H1 (cell line): Measurements from ENCODE around the gene FKBP5. TPM values are rescaled to one million over a fixed set of nuclear protein-coding genes. Genes with fewer than 3 reads are reported as not detected.

Experiments used
- BRCA1 ChIP-seq: IDR thresholded peaks from 2 replicates; pipeline ENCODE4 v1.6.1; 2012; ENCODE audit warnings: low read depth, low read length, improper control_type of control experiment
- CTBP2 ChIP-seq: IDR thresholded peaks from 2 replicates; pipeline ENCODE4 v1.7.0; 2011; ENCODE audit warnings: borderline replicate concordance, mild to moderate bottlenecking, moderate library complexity, mixed read lengths, low read length; ENCODE audit not compliant: insufficient read depth, insufficient read length
- HDAC2 ChIP-seq, 2 experiments: fragments of 300-600 bp in 1 of 2; sonication (generic) in 1 of 2; IDR thresholded peaks; 2 replicates each; pipeline ENCODE4 v1.6.1; 2011 to 2012; ENCODE audit warnings: low read depth in 2 of 2, low read length in 2 of 2, mild to moderate bottlenecking in 2 of 2, moderate library complexity in 2 of 2, borderline replicate concordance in 1 of 2, inconsistent platforms in 1 of 2
- KDM4A ChIP-seq: IDR thresholded peaks from one replicate; pipeline ENCODE4 v1.7.1; 2012; ENCODE audit warnings: low read depth, mild to moderate bottlenecking, moderate library complexity, low read length, inconsistent platforms; ENCODE audit not compliant: severe bottlenecking
- RBBP5 ChIP-seq: IDR thresholded peaks from 2 replicates; pipeline ENCODE4 v1.7.1; 2012; ENCODE audit warnings: low read depth, mild to moderate bottlenecking, inconsistent platforms, low read length, moderate library complexity, borderline replicate concordance
- SIN3A ChIP-seq, 2 experiments: IDR thresholded peaks in 1 of 2; conservative IDR thresholded peaks in 1 of 2; 2 replicates each; pipeline ENCODE4 v1.6.1; 2011 to 2012; ENCODE audit warnings: low read length in 2 of 2, improper control_type of control experiment in 1 of 2, low read depth in 1 of 2, mild to moderate bottlenecking in 1 of 2
- SP2 ChIP-seq: IDR thresholded peaks from 2 replicates; pipeline ENCODE4 v1.6.1; 2012; ENCODE audit warnings: mild to moderate bottlenecking, low read length, inconsistent platforms
- TBP ChIP-seq: IDR thresholded peaks from 2 replicates; pipeline ENCODE4 v1.6.1; 2011; ENCODE audit warnings: low read depth, low read length, improper control_type of control experiment
- polyA plus RNA-seq, 7 experiments: library from polyadenylated mRNA; depleted of rRNA in 3 of 7; stranded (reverse) in 5 of 7; unstranded in 2 of 7; fragments of >200 nt in 5 of 7; fragments of 200-250 nt in 2 of 7; gene quantifications; 1 replicate in 5 of 7; 2 replicates in 1 of 7; 4 replicates in 1 of 7; pipeline versions ENCODE4 v1.2.1 to v1.2.3, GENCODE V29; 2011 to 2013; ENCODE audit warnings: missing spikeins in 2 of 7, mixed read lengths in 2 of 7
- total RNA-seq: library from RNA; stranded (reverse); fragmentation: NEBNext Ultra II Directional; extraction: Animal tissue kit (Norgen Biotek cat#: 25700); gene quantifications from 2 replicates; pipeline ENCODE4 v1.2.1, GENCODE V29; 2021
- TF ChIP-seq, protein P1 (sequence below): fragments of 300-600 bp; sonication (generic); IDR thresholded peaks from 2 replicates; pipeline ENCODE4 v1.7.1; 2012; ENCODE audit warnings: low read length, moderate library complexity, mild to moderate bottlenecking, inconsistent platforms; ENCODE audit not compliant: insufficient replicate concordance
- TF ChIP-seq, protein P2 (sequence below): IDR thresholded peaks from 2 replicates; pipeline ENCODE4 v1.6.1; 2012; ENCODE audit warnings: inconsistent platforms

FKBP5 gene
- total and polyA plus RNA-seq, 2 of the 8 experiments (the other 6 are each of a cell fraction or from before 2014, with no cell fraction given): 14.3 to 40.4 TPM

DNA sequence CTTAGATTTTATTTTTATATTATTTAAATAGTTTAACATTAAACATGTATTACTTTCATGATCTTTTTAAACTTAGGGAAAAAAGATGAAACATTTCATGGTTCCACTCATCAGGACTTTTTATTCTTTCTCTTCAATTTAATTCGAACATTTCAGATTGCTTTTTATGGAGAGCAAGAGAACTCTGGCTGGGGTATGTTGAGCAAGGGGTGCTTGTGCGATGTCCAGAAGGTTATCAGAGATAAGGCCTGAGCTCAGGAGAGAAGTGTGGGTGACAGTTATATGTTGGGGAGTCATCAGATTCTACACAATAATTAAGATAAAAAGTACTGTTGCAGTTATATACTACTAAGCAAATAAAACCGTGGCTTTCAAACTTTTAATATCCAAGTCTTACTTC lies 37.5 kb downstream of the FKBP5 start (continued):
- TF ChIP-seq, protein P1, sequence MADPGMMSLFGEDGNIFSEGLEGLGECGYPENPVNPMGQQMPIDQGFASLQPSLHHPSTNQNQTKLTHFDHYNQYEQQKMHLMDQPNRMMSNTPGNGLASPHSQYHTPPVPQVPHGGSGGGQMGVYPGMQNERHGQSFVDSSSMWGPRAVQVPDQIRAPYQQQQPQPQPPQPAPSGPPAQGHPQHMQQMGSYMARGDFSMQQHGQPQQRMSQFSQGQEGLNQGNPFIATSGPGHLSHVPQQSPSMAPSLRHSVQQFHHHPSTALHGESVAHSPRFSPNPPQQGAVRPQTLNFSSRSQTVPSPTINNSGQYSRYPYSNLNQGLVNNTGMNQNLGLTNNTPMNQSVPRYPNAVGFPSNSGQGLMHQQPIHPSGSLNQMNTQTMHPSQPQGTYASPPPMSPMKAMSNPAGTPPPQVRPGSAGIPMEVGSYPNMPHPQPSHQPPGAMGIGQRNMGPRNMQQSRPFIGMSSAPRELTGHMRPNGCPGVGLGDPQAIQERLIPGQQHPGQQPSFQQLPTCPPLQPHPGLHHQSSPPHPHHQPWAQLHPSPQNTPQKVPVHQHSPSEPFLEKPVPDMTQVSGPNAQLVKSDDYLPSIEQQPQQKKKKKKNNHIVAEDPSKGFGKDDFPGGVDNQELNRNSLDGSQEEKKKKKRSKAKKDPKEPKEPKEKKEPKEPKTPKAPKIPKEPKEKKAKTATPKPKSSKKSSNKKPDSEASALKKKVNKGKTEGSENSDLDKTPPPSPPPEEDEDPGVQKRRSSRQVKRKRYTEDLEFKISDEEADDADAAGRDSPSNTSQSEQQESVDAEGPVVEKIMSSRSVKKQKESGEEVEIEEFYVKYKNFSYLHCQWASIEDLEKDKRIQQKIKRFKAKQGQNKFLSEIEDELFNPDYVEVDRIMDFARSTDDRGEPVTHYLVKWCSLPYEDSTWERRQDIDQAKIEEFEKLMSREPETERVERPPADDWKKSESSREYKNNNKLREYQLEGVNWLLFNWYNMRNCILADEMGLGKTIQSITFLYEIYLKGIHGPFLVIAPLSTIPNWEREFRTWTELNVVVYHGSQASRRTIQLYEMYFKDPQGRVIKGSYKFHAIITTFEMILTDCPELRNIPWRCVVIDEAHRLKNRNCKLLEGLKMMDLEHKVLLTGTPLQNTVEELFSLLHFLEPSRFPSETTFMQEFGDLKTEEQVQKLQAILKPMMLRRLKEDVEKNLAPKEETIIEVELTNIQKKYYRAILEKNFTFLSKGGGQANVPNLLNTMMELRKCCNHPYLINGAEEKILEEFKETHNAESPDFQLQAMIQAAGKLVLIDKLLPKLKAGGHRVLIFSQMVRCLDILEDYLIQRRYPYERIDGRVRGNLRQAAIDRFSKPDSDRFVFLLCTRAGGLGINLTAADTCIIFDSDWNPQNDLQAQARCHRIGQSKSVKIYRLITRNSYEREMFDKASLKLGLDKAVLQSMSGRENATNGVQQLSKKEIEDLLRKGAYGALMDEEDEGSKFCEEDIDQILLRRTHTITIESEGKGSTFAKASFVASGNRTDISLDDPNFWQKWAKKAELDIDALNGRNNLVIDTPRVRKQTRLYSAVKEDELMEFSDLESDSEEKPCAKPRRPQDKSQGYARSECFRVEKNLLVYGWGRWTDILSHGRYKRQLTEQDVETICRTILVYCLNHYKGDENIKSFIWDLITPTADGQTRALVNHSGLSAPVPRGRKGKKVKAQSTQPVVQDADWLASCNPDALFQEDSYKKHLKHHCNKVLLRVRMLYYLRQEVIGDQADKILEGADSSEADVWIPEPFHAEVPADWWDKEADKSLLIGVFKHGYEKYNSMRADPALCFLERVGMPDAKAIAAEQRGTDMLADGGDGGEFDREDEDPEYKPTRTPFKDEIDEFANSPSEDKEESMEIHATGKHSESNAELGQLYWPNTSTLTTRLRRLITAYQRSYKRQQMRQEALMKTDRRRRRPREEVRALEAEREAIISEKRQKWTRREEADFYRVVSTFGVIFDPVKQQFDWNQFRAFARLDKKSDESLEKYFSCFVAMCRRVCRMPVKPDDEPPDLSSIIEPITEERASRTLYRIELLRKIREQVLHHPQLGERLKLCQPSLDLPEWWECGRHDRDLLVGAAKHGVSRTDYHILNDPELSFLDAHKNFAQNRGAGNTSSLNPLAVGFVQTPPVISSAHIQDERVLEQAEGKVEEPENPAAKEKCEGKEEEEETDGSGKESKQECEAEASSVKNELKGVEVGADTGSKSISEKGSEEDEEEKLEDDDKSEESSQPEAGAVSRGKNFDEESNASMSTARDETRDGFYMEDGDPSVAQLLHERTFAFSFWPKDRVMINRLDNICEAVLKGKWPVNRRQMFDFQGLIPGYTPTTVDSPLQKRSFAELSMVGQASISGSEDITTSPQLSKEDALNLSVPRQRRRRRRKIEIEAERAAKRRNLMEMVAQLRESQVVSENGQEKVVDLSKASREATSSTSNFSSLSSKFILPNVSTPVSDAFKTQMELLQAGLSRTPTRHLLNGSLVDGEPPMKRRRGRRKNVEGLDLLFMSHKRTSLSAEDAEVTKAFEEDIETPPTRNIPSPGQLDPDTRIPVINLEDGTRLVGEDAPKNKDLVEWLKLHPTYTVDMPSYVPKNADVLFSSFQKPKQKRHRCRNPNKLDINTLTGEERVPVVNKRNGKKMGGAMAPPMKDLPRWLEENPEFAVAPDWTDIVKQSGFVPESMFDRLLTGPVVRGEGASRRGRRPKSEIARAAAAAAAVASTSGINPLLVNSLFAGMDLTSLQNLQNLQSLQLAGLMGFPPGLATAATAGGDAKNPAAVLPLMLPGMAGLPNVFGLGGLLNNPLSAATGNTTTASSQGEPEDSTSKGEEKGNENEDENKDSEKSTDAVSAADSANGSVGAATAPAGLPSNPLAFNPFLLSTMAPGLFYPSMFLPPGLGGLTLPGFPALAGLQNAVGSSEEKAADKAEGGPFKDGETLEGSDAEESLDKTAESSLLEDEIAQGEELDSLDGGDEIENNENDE: no peak
- no peak for TF ChIP-seq KDM4A
- TF ChIP-seq SP2: no peak
- no peak for TF ChIP-seq CTBP2
- TF ChIP-seq SIN3A (conservative IDR thresholded peaks at IDR 0.05 in 1 of 2, IDR thresholded peaks at IDR 0.05 in 1 of 2; ENCODE audit: low read depth in 1 of 2, low read length in 2 of 2): no peak
- TF ChIP-seq BRCA1: no peak
- TF ChIP-seq, protein P2, sequence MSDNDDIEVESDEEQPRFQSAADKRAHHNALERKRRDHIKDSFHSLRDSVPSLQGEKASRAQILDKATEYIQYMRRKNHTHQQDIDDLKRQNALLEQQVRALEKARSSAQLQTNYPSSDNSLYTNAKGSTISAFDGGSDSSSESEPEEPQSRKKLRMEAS: no peak
- no peak for TF ChIP-seq HDAC2 (IDR thresholded peaks at IDR 0.05; ENCODE audit: borderline replicate concordance in 1 of 2, low read depth in 2 of 2, low read length in 2 of 2)
- no peak for TF ChIP-seq RBBP5
- no peak for TF ChIP-seq TBP
